Measurements from ENCODE around the gene FHIT. TPM values are rescaled to one million over a fixed set of nuclear protein-coding genes. Genes with fewer than 3 reads are reported as not detected.

FHIT gene
- total RNA-seq, 4 donors from 2014 or later: 7.5 to 20.1 (median 13.5) TPM

DNA sequence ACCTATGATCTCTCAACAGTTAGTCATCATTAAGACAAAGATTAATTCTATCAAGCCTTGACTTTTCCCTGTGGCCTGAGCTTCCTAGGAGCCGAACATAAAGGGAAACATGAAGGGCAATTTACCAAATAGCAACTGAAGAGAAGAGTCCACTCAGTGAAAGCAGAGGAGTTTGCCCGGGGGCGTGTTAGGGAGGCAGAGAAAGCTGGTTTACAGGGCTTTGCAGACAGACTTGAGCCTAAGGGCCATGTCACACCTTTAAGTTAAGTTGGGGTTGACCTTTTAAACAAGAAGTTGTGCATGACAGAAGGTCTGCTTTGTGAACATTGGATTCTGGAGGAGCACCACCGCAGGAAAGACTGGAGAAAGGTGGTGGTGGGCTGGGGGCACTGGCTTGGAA is 1499.6 kb downstream of the FHIT start:
- H3K36me3 ChIP-seq: no peaks in the 10 kb centered on the region
- TF ChIP-seq EP300 (IDR thresholded peaks at IDR 0.05; ENCODE audit: low read depth): no peak
- no peak for TF ChIP-seq POLR2A (IDR thresholded peaks at IDR 0.05)
- TF ChIP-seq, protein P1, sequence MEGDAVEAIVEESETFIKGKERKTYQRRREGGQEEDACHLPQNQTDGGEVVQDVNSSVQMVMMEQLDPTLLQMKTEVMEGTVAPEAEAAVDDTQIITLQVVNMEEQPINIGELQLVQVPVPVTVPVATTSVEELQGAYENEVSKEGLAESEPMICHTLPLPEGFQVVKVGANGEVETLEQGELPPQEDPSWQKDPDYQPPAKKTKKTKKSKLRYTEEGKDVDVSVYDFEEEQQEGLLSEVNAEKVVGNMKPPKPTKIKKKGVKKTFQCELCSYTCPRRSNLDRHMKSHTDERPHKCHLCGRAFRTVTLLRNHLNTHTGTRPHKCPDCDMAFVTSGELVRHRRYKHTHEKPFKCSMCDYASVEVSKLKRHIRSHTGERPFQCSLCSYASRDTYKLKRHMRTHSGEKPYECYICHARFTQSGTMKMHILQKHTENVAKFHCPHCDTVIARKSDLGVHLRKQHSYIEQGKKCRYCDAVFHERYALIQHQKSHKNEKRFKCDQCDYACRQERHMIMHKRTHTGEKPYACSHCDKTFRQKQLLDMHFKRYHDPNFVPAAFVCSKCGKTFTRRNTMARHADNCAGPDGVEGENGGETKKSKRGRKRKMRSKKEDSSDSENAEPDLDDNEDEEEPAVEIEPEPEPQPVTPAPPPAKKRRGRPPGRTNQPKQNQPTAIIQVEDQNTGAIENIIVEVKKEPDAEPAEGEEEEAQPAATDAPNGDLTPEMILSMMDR (IDR thresholded peaks at IDR 0.05): no peak
- no peak for TF ChIP-seq POLR2AphosphoS5 (IDR thresholded peaks at IDR 0.05)
- DNase-seq: no peak
- H3K9me3 ChIP-seq: no peaks in the 10 kb centered on the region
- in situ Hi-C loops (cut with MboI; ENCODE audit: low pct_ligation_motif_present in 1 of 4, low pct_unique_long_range_greater_than_20kb in 1 of 4, low sequenced_read_pairs in 3 of 4) (no loop called here), intact Hi-C loops (cut with DNase I; ENCODE audit: low total_unique reads) (no loop called here)
- WGBS, 2 donors (ENCODE audit: low coverage in 1 of 2): 92 to 100% methylated on average over 2 to 4 of the region's 4 CpGs
- H3K4me3 ChIP-seq: no peak overlapping the region
- H3K27me3 ChIP-seq: no peaks in the 10 kb centered on the region
- H3K4me1 ChIP-seq: no peaks in the 10 kb centered on the region
- H3K27ac ChIP-seq: no peak overlapping the region

DNA sequence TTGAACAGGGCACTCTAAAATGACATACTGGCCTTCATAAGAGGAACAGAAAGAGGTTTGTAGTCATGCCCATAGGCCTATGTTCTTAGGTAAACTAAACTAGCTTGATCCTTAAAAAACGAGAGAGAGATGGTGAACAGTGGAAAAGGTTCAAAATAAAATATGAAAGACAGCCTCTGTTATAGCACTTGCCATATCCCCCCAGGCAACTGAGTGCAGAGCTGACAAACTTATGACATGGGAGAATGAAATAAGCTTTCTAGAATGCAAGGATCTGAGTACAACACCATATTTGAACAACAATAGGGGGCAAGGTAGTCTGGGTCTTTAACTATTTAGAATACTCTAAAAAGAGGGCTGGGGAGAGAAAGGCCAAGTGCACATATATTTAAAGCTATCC is 1500.9 kb downstream of the FHIT start:
- Histone ChIP-seq H3K27ac (no peak overlapping the region), H3K4me1 (no peaks in the 10 kb centered on the region), H3K9me3 (no peaks in the 10 kb centered on the region), H3K27me3 (no peaks in the 10 kb centered on the region), H3K4me3 (no peak overlapping the region), H3K36me3 (no peaks in the 10 kb centered on the region)
- DNase-seq: no peak
- TF ChIP-seq POLR2A (IDR thresholded peaks at IDR 0.05) (no peak), EP300 (IDR thresholded peaks at IDR 0.05; ENCODE audit: low read depth) (no peak)
- TF ChIP-seq, protein P1 (IDR thresholded peaks at IDR 0.05): no peak
- 50 to 100% methylated on average over 1 of the region's 1 CpG for WGBS, 2 donors (ENCODE audit: low coverage in 1 of 2)
- intact Hi-C loops (cut with DNase I; ENCODE audit: low total_unique reads) (no loop called here), in situ Hi-C loops (cut with MboI; ENCODE audit: low pct_ligation_motif_present in 1 of 4, low pct_unique_long_range_greater_than_20kb in 1 of 4, low sequenced_read_pairs in 3 of 4) (no loop called here)

GRCh38 chr3:59749291-59749690 is 1502.0 kb downstream of the FHIT start:
- no peak for TF ChIP-seq EP300 (IDR thresholded peaks at IDR 0.05; ENCODE audit: low read depth)
- no peak for TF ChIP-seq POLR2AphosphoS5 (IDR thresholded peaks at IDR 0.05)
- no peak for TF ChIP-seq POLR2A (IDR thresholded peaks at IDR 0.05)
- TF ChIP-seq, protein P1 (IDR thresholded peaks at IDR 0.05): no peak

DNA sequence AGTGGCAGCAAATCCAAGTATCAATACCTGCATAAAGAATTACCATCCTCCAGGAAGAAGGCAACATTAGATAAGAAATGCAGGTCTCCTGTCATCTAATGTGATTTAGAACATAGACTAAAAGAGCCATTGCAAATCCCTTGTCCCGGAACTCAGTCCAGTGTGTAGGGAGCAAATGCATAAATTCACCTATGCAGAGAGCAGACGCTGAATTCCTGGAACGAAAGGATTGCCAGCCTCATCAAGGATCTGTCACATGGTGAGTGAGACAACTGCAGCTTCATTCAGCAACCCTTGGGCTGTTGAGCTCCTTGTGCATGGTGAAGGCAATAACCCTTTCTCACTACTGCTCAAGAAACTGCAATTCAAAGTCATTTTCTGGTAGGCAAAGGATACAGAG is 1504.7 kb downstream of the FHIT start:
- TF ChIP-seq POLR2AphosphoS5 (IDR thresholded peaks at IDR 0.05) (no peak), EP300 (IDR thresholded peaks at IDR 0.05; ENCODE audit: low read depth) (no peak), POLR2A (IDR thresholded peaks at IDR 0.05) (no peak)
- TF ChIP-seq, protein P1 (IDR thresholded peaks at IDR 0.05): no peak
- Histone ChIP-seq H3K36me3 (no peaks in the 10 kb centered on the region), H3K27me3 (no peaks in the 10 kb centered on the region), H3K9me3 (no peaks in the 10 kb centered on the region), H3K27ac (no peak overlapping the region), H3K4me3 (no peak overlapping the region), H3K4me1 (no peaks in the 10 kb centered on the region)
- intact Hi-C loops (cut with DNase I; ENCODE audit: low total_unique reads): no loop called here
- no peak for DNase-seq
- in situ Hi-C loops (cut with MboI; ENCODE audit: low pct_ligation_motif_present in 1 of 4, low pct_unique_long_range_greater_than_20kb in 1 of 4, low sequenced_read_pairs in 3 of 4): no loop called here
- WGBS, 2 donors (ENCODE audit: low coverage in 1 of 2): 90% methylated on average over 3 of the region's 3 CpGs; no CpG with 5 or more reads in 1 of the 2 donors

More at GRCh38 chr3:59749291-59749690, 1502.0 kb downstream of the FHIT start:
- no peak overlapping the region for H3K4me3 ChIP-seq
- no peaks in the 10 kb centered on the region for H3K9me3 ChIP-seq
- peak overlapping the region in 1 of 4 donors; percentile 26 for H3K27ac ChIP-seq
- in situ Hi-C loops (cut with MboI; ENCODE audit: low pct_ligation_motif_present in 1 of 4, low pct_unique_long_range_greater_than_20kb in 1 of 4, low sequenced_read_pairs in 3 of 4) (no loop called here), intact Hi-C loops (cut with DNase I; ENCODE audit: low total_unique reads) (no loop called here)
- 65 to 66% methylated on average over 6 of the region's 6 CpGs for WGBS, 2 donors (ENCODE audit: low coverage in 1 of 2)
- DNase-seq: no peak
- no peaks in the 10 kb centered on the region for H3K4me1 ChIP-seq
- H3K27me3 ChIP-seq: no peaks in the 10 kb centered on the region
- H3K36me3 ChIP-seq: no peaks in the 10 kb centered on the region

All from transverse colon (tissue), 4 donors.